NCI-H2029 (cell line): ENCODE data around the gene ZNF480.
A peak's percentile ranks its signal among the peaks of the same experiment; 100 is the strongest.
"Not testable (repeated sequence)": the region's sequence is repeated elsewhere in the genome, so short reads cannot be mapped to it uniquely, and the experiment has no call there.

Experiments used
- DNase-seq: peaks from one replicate; lab custom pipeline; 2025; lab: John Stamatoyannopoulos, UW

The ZNF480 gene

GRCh38 chr19:52296773-52297600 lies at the start of gene ZNF480:
TSS of gene ZNF480 (plus strand) at chr19:52297169. CDS start at chr19:52300413, 3,244 bp downstream.
- DNase-seq = peak; percentile 86

DNA sequence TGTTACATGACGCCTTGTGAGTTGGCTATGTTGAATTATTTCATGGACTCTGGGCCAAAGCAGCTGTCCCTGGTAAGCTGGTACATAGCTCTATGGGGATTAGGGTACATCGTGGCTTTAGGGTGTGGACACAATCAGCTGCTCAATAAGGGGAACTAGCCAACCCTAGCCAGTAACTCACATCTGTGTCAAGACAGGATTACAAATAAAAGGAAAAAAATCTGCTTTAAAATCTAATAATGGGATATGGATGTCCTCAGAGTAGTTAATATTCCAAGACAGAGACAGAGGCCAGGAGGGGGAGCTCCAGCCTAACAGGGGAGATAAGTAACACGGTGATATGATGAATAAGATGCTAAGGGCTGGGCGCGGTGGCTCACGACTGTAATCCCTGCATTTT lies 48.7 kb upstream of the ZNF480 start:
- DNase-seq = peak; percentile 28

DNA sequence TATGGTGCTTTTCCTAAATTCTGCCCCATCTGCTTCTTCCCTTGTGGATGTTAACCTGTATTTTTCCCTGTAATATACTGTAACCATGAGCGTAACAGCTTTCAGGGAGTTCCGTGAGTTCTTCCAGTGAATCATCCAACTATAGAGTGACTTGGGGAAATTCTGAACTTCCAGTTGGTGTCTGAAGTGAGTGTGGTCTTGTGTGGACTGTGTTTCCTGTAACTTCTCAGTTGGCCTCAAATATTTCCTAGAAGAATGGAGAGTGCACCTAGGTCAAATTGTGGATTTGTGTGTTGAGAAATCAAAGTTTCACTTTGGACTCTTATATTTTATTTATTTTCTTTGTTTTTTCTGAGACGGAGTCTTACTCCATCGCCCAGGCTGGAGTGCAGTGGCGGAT lies 38.5 kb upstream of the ZNF480 start:
- no peak for DNase-seq

GRCh38 chr19:52265556-52265955 lies 31.4 kb upstream of the ZNF480 start:
- DNase-seq = not testable (repeated sequence)

- peak; percentile 93 for DNase-seq
These were observed 27.4 kb upstream of the ZNF480 start, which contains the start of gene ZNF766 for GRCh38 chr19:52269338-52270261. TSS of gene ZNF766 (plus strand) at chr19:52269587. CDS start at chr19:52269614, 27 bp downstream.

DNA sequence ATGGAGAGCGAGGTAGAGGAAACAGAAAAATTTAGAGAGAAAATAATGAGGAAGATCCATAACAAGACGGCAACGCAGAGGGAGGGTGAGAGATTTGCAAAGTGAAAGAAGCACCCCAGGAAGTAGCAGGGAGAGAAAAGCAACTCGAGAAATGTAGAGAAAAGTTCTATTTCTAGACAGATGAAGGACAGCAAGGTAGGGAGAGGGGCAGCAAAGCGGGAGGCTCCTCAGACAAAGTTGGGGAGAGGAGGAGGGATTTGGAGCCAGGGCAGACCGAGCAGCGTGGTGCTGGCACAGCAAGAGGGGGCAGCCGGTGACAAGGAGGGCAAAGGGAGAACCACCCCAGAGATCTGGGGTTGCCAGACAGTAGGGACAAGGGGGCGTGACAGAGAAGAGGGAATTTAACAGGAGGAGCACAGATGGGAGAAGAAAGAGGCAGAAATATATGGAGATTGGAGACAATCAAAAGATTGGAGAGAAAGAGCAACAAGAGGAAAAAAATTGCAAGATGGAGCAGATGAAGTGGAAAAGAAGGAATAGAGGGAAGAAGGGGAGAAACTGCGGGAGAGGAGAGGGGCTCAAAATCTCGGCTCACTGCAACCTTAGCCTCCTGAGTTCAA lies 26.6 kb upstream of the ZNF480 start:
- peak; percentile 42 for DNase-seq

DNA sequence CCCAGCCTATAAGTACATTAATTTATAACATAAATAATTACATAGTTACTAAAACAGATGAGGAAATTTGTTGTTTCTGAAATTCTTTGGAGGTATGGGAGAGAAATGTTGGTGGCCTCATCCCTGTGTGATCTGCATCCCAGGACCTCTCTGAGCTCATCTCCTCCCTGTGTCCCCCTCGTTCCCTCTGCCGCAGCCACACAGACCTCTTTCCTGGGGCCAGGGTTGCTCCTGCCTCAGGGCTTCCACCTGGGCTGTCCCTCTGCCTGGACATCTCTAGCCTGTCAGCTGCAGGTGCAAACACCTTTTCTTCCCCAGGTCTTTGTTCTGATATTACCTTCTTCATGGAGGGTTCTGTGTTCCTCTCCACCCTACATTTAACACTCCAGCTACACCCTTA lies 23.7 kb upstream of the ZNF480 start:
- DNase-seq = no peak

DNA sequence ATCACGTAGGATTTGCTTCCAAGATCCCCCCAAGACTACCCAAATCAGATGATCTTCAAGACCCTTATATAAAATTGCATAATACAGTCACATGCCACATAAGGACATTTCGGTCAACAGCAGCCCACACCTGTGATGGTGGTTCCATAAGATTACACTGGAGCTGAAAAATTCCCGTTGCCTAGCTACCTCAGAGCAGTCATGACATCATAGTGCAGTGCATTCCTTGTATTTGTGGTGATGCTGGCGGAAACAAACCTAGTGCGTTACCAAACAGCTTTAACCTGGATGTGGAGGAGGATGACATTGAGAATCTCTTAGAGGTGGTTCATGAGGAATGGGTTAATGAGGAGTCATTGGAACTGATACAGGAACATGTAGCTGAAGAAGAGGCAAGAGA lies 22.8 kb upstream of the ZNF480 start:
- no peak for DNase-seq

- DNase-seq = no peak
These were observed 21.0 kb upstream of the ZNF480 start for GRCh38 chr19:52275988-52276387.

- DNase-seq = no peak
These were observed 19.5 kb upstream of the ZNF480 start for GRCh38 chr19:52277471-52277870.

DNA sequence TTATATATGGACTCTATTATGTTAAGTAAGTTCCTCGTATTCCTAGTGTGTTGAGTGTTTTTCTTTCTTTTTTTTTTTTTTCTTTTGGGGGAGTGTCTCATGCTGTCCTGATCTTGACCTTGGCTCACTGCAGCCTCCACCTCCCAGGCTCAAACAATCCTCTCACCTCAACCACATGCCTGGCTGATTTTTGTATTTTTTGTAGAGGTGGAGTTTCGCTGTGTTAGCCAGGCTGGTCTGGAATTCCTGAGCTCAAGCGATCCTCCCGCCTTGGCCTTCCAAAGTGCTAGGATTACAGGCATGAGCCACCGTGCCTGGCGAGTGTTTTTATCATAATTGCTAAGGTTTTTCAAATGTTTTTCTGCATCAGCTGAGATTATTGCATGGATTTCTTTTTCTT lies 10.7 kb upstream of the ZNF480 start:
- DNase-seq = no peak

- DNase-seq = no peak
These were observed 5.2 kb upstream of the ZNF480 start for GRCh38 chr19:52291781-52292180.

DNA sequence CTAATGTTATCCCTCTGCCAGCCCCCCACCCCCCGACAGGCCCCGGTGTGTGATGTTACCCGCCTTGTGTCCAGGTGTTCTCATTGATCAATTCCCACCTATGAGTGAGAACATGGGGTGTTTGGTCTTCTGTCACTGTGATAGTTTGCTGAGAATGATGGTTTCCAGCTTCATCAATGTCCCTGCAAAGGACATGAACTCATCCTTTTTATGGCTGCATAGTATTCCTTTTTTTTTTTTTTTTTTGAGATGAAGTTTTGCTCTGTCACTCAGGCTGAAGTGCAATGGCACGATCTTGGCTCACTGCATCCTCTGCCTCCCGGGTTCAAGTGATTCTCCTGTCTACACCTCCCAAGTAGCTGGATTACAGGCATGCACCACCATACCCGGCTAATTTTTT lies 4.0 kb upstream of the ZNF480 start:
- not testable (repeated sequence) for DNase-seq

- peak; percentile 31 for DNase-seq
These were observed 583 bp upstream of the ZNF480 start for GRCh38 chr19:52296400-52296772.

- no peak for DNase-seq
These were observed 814 bp downstream of the ZNF480 start for GRCh38 chr19:52297601-52298364.

DNA sequence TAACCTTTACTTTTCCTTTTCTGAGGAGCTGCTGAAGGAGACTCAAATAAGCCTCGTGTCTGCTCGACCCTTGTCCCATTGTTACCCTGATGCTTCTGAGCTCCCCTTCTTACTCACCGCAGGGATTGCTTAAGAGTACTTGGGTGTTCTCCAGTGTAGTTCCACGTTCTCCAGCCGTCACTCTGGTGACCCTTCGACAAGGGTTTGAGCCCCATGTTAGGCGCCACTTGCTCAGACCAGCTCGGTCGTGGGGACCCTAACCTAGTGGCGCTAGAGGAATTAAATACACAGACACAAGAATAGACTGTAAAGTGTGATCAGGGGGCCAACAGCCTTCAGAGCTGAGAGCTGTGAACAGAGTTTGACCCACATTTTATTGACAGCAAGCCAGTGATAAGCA lies 10.3 kb downstream of the ZNF480 start:
- no peak for DNase-seq

DNA sequence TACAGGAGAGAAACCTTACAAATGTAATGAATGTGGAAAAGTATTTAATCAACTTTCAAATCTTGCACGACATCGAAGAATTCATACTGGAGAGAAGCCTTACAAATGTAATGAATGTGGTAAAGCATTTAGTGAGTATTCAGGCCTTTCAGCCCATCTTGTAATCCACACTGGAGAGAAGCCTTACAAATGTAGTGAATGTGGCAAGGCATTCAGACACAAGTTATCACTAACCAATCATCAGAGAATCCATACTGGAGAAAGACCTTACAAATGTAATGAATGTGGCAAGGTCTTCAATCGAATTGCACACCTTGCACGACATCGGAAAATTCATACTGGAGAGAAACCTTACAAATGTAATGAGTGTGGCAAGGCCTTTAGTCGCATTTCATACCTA lies 25.5 kb downstream of the ZNF480 start:
- DNase-seq = no peak

DNA sequence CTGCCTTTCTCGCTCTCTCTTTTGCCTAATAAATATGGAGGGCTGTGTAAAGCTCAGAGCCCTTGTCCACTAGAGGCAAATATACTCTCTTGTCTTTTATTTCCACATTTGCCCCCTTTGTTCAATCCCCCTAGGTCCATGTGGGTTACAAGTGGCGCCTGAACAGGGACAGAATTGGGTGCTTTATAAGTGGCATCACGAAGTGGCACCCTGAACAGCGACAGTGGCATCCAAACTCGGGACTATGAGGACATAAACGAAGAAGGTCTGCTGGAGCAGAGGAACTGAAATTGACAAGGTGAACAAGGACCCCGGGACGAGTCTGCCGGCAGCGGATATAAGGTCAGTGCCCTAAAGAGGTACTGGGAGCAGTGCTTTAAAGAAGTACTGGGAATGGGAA lies 34.8 kb downstream of the ZNF480 start:
- DNase-seq = no peak

- DNase-seq = no peak
These were observed 38.8 kb downstream of the ZNF480 start for GRCh38 chr19:52335768-52336116.

GRCh38 chr19:52336117-52336790 lies 39.3 kb downstream of the ZNF480 start, which contains the start of gene ZNF610:
TSS of gene ZNF610 (plus strand) at chr19:52336243. CDS start at chr19:52349173, 12,930 bp downstream.
- peak; percentile 86 for DNase-seq

GRCh38 chr19:52336791-52337381 lies 39.9 kb downstream of the ZNF480 start:
- no peak for DNase-seq
